Osteoblast (primary cell): ENCODE measurements around the gene MACROH2A1. TPM values are rescaled to one million over a fixed set of nuclear protein-coding genes. Genes with fewer than 3 reads are reported as not detected.

Experiments used
- DNase-seq: peaks from one replicate; pipeline ENCODE4 v3.0.0; 2011; ENCODE audit warnings: low spot score, mixed read lengths; ENCODE audit not compliant: insufficient read length; ENCODE audit errors: missing footprints
- H2AFZ ChIP-seq: 2 replicates; pipeline ENCODE4 v1.6.0; 2011; ENCODE audit warnings: mild to moderate bottlenecking, low read length
- H3K27ac ChIP-seq: 2 replicates; pipeline ENCODE4 v1.5.1; 2011; ENCODE audit warnings: mild to moderate bottlenecking, low read depth, low read length, moderate library complexity
- H3K27me3 ChIP-seq: 2 replicates; pipeline ENCODE4 v1.6.0; 2012; ENCODE audit warnings: mild to moderate bottlenecking, control low read depth, inconsistent platforms, low read length, moderate library complexity; ENCODE audit not compliant: insufficient read depth
- H3K36me3 ChIP-seq: 2 replicates; pipeline ENCODE4 v1.5.1; 2011; ENCODE audit warnings: mild to moderate bottlenecking, low read length, control low read depth, moderate library complexity; ENCODE audit not compliant: insufficient read depth
- H3K4me1 ChIP-seq: 2 replicates; pipeline ENCODE4 v1.5.1; 2011; ENCODE audit warnings: mild to moderate bottlenecking, low read length, control low read depth, moderate library complexity; ENCODE audit not compliant: insufficient read depth
- H3K4me2 ChIP-seq: 2 replicates; pipeline ENCODE4 v1.6.0; 2011; ENCODE audit warnings: mild to moderate bottlenecking, low read length; ENCODE audit not compliant: insufficient read depth
- H3K4me3 ChIP-seq: fragments of 200-600 bp; sonication (generic); 3 replicates; pipeline ENCODE4 v1.5.1; 2012; ENCODE audit warnings: mild to moderate bottlenecking, low read length, inconsistent platforms; ENCODE audit not compliant: insufficient read depth
- H3K79me2 ChIP-seq: 2 replicates; pipeline ENCODE4 v1.6.0; 2012; ENCODE audit warnings: mild to moderate bottlenecking, low read length, control low read depth, inconsistent platforms; ENCODE audit not compliant: insufficient read depth
- H3K9me3 ChIP-seq: 2 replicates; pipeline ENCODE4 v1.5.1; 2011; ENCODE audit warnings: low read depth, low read length, control low read depth
- H4K20me1 ChIP-seq: 2 replicates; pipeline ENCODE4 v1.6.0; 2012; ENCODE audit warnings: mild to moderate bottlenecking, low read length, control low read depth; ENCODE audit not compliant: insufficient read depth
- CTCF ChIP-seq: IDR thresholded peaks from 2 replicates; pipeline ENCODE4 v1.5.1; 2011; ENCODE audit warnings: mild to moderate bottlenecking, low read depth, low read length, moderate library complexity; ENCODE audit errors: extremely low read depth
- total RNA-seq: library from RNA; depleted of rRNA; stranded (reverse); fragments of >200 nt; gene quantifications from 2 replicates; pipeline ENCODE4 v1.2.3, GENCODE V29; 2012

MACROH2A1 gene
- total RNA-seq, 1 donor: 162 TPM

- Histone ChIP-seq H3K36me3 (no peaks in the 10 kb centered on the region), H3K79me2 (no peaks in the 10 kb centered on the region), H3K4me2 (no peak overlapping the region), H4K20me1 (no peaks in the 10 kb centered on the region), H3K4me3 (no peak overlapping the region), H3K4me1 (no peaks in the 10 kb centered on the region), H2AFZ (no peak overlapping the region), H3K27ac (no peak overlapping the region), H3K27me3 (no peaks in the 10 kb centered on the region), H3K9me3 (no peaks in the 10 kb centered on the region)
- no peak for DNase-seq
- no peak for TF ChIP-seq CTCF
Measured at GRCh38 chr5:135318924-135319323, 80.1 kb downstream of the MACROH2A1 start.

GRCh38 chr5:135318037-135318436, 81.0 kb downstream of the MACROH2A1 start:
- Histone ChIP-seq H2AFZ (no peak overlapping the region), H3K4me3 (no peak overlapping the region), H3K79me2 (no peaks in the 10 kb centered on the region), H3K36me3 (no peaks in the 10 kb centered on the region), H3K4me2 (no peak overlapping the region), H3K4me1 (no peaks in the 10 kb centered on the region), H4K20me1 (no peaks in the 10 kb centered on the region), H3K27ac (no peak overlapping the region), H3K9me3 (no peaks in the 10 kb centered on the region), H3K27me3 (no peaks in the 10 kb centered on the region)
- TF ChIP-seq CTCF: no peak
- DNase-seq: no peak

- no peaks in the 10 kb centered on the region for H4K20me1 ChIP-seq
- no peak for DNase-seq
- H3K4me3 ChIP-seq: no peak overlapping the region
- H3K9me3 ChIP-seq: no peaks in the 10 kb centered on the region
- no peak overlapping the region for H3K4me2 ChIP-seq
- H3K36me3 ChIP-seq: no peaks in the 10 kb centered on the region
- H3K27me3 ChIP-seq: no peaks in the 10 kb centered on the region
- no peaks in the 10 kb centered on the region for H3K79me2 ChIP-seq
- no peaks in the 10 kb centered on the region for H3K4me1 ChIP-seq
- H3K27ac ChIP-seq: no peak overlapping the region
- no peak for TF ChIP-seq CTCF
- H2AFZ ChIP-seq: no peak overlapping the region
Measured at GRCh38 chr5:135317286-135317685, 81.7 kb downstream of the MACROH2A1 start.

DNA sequence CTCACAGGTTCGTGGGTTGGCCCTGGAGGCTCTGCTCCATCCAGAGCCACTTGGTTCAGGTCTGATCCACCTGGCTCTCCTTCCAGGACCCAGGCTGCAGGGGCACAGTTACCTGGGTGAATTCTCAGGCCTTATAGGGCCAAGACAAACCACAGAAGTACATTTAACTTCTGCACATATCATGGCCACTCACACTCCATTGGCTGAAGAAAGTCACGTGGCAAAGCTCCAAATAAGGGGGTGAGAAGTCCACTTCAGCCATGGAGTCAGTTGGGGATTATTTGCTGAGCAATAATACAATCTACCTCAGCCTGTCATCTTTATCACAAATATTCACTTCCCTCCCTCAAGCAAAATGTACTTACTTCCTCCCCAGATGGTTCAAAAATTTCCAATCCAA, 83.6 kb downstream of the MACROH2A1 start:
- H3K9me3 ChIP-seq: no peaks in the 10 kb centered on the region
- no peaks in the 10 kb centered on the region for H3K36me3 ChIP-seq
- H3K4me2 ChIP-seq: no peak overlapping the region
- no peaks in the 10 kb centered on the region for H3K79me2 ChIP-seq
- DNase-seq: no peak
- H2AFZ ChIP-seq: no peak overlapping the region
- H3K4me1 ChIP-seq: peaks cover under 1% of the 10 kb centered on the region
- no peak overlapping the region for H3K4me3 ChIP-seq
- H4K20me1 ChIP-seq: no peaks in the 10 kb centered on the region
- H3K27me3 ChIP-seq: no peaks in the 10 kb centered on the region
- H3K27ac ChIP-seq: no peak overlapping the region
- no peak for TF ChIP-seq CTCF
